ENCODE data around the gene HEATR1. TPM values are rescaled to one million over a fixed set of nuclear protein-coding genes. Genes with fewer than 3 reads are reported as not detected.

Gene HEATR1
- total RNA-seq, 1 donor from 2014 or later: 14.2 TPM

GRCh38 chr1:236638945-236639344 is 34.6 kb upstream of the HEATR1 start:
- no peaks in the 10 kb centered on the region for H3K27me3 ChIP-seq
- no peak for TF ChIP-seq CTCF (IDR thresholded peaks at IDR 0.05)
- no peaks in the 10 kb centered on the region for H3K4me1 ChIP-seq
- no peak overlapping the region for H3K27ac ChIP-seq
- H3K4me3 ChIP-seq: no peak overlapping the region
- H3K36me3 ChIP-seq: no peaks in the 10 kb centered on the region
- H3K9me3 ChIP-seq: no peaks in the 10 kb centered on the region
- no peak for DNase-seq (ENCODE audit: low spot score in 2 of 2)
- intact Hi-C loops (cut with DNase I): no loop called here

GRCh38 chr1:236636017-236636416 is 31.7 kb upstream of the HEATR1 start:
- DNase-seq (ENCODE audit: low spot score in 2 of 2): no peak
- Histone ChIP-seq H3K27ac (no peak overlapping the region), H3K36me3 (no peaks in the 10 kb centered on the region), H3K27me3 (no peaks in the 10 kb centered on the region), H3K9me3 (no peaks in the 10 kb centered on the region), H3K4me3 (no peak overlapping the region), H3K4me1 (no peaks in the 10 kb centered on the region)
- intact Hi-C loops (cut with DNase I): no loop called here
- no peak for TF ChIP-seq CTCF (IDR thresholded peaks at IDR 0.05)

- Histone ChIP-seq H3K36me3 (no peaks in the 10 kb centered on the region), H3K4me3 (no peak overlapping the region), H3K9me3 (peaks cover 0 to under 1% of the 10 kb centered on the region in 2 donors), H3K4me1 (no peaks in the 10 kb centered on the region), H3K27me3 (no peaks in the 10 kb centered on the region), H3K27ac (no peak overlapping the region)
- TF ChIP-seq CTCF (IDR thresholded peaks at IDR 0.05): no peak
- intact Hi-C loops (cut with DNase I): no loop called here
- DNase-seq (ENCODE audit: low spot score in 2 of 2): no peak
Measured at GRCh38 chr1:236627727-236628408, 23.6 kb upstream of the HEATR1 start.

GRCh38 chr1:236623371-236624166 is 19.3 kb upstream of the HEATR1 start:
- Histone ChIP-seq H3K27me3 (no peaks in the 10 kb centered on the region), H3K36me3 (no peaks in the 10 kb centered on the region), H3K4me3 (no peak overlapping the region), H3K27ac (no peak overlapping the region), H3K4me1 (no peaks in the 10 kb centered on the region), H3K9me3 (peaks cover 0 to 12% of the 10 kb centered on the region in 2 donors)
- TF ChIP-seq CTCF (IDR thresholded peaks at IDR 0.05): no peak
- no peak for DNase-seq (ENCODE audit: low spot score in 2 of 2)
- intact Hi-C loops (cut with DNase I): no loop called here

GRCh38 chr1:236622407-236622806 is 18.1 kb upstream of the HEATR1 start:
- no peaks in the 10 kb centered on the region for H3K36me3 ChIP-seq
- intact Hi-C loops (cut with DNase I): no loop called here
- TF ChIP-seq CTCF (IDR thresholded peaks at IDR 0.05): no peak

More at GRCh38 chr1:236622407-236622806, 18.1 kb upstream of the HEATR1 start:
- H3K27me3 ChIP-seq: no peaks in the 10 kb centered on the region
- no peak for DNase-seq (ENCODE audit: low spot score in 2 of 2)
- H3K27ac ChIP-seq: no peak overlapping the region
- no peaks in the 10 kb centered on the region for H3K4me1 ChIP-seq
- H3K4me3 ChIP-seq: no peak overlapping the region
- H3K9me3 ChIP-seq: peaks cover 0 to 12% of the 10 kb centered on the region in 2 donors
